ENCODE data around the gene RABGAP1L.

Gene RABGAP1L

GRCh38 chr1:174825127-174825526 is 665.8 kb downstream of the RABGAP1L start:
- no peaks in the 10 kb centered on the region for H3K79me1 ChIP-seq (ENCODE audit: low read depth, low read length)
- H2BK5ac ChIP-seq (ENCODE audit: low read length): no peak overlapping the region
- H2BK120ac ChIP-seq (ENCODE audit: low read depth, low read length): no peak overlapping the region
- no peaks in the 10 kb centered on the region for H3K36me3 ChIP-seq (replicated peaks in 1 of 2; ENCODE audit: control insufficient read depth in 2 of 2, insufficient read depth in 2 of 2, low read length in 2 of 2)
- no peak overlapping the region for H3K18ac ChIP-seq (ENCODE audit: low read length)
- no peak overlapping the region for H3K4me3 ChIP-seq (ENCODE audit: low read length in 2 of 2)
- no peak overlapping the region for H3K23ac ChIP-seq (ENCODE audit: low read depth, low read length, poor library complexity)
- no peak overlapping the region for H3K9ac ChIP-seq (ENCODE audit: low read depth, low read length, poor library complexity)
- H3K4ac ChIP-seq (ENCODE audit: low read length): no peak overlapping the region
- no peak overlapping the region for H4K8ac ChIP-seq (ENCODE audit: low read depth, low read length)
- no peaks in the 10 kb centered on the region for H3K4me1 ChIP-seq (ENCODE audit: control insufficient read depth in 2 of 2, insufficient read depth in 1 of 2, low read depth in 1 of 2, low read length in 2 of 2)
- H3K27me3 ChIP-seq (ENCODE audit: control insufficient read depth in 3 of 3, insufficient read depth in 3 of 3, low read depth in 1 of 3, low read length in 3 of 3): no peaks in the 10 kb centered on the region
- H2AFZ ChIP-seq (ENCODE audit: low read length): no peak overlapping the region
- H4K91ac ChIP-seq (ENCODE audit: low read depth, low read length, poor library complexity): no peak overlapping the region
- DNase-seq (ENCODE audit: low spot score): no peak
- no CpG with 5 or more reads among the region's 4 CpGs for WGBS, 2 donors (ENCODE audit: extremely low coverage in 2 of 2, insufficient read length in 2 of 2, insufficient replicate concordance in 1 of 2)
- no peak overlapping the region for H3K27ac ChIP-seq (replicated peaks; ENCODE audit: low read length)
- no peaks in the 10 kb centered on the region for H3K9me3 ChIP-seq (replicated peaks in 1 of 2; ENCODE audit: control insufficient read depth in 2 of 2, insufficient read depth in 1 of 2, low read depth in 1 of 2, low read length in 2 of 2)
- no peak overlapping the region for H3K14ac ChIP-seq (ENCODE audit: low read length)
- H2BK12ac ChIP-seq (ENCODE audit: low read length): no peak overlapping the region
- H2BK15ac ChIP-seq (ENCODE audit: low read length): no peak overlapping the region
- H3K4me2 ChIP-seq (ENCODE audit: insufficient read depth, low read length, poor library complexity, severe bottlenecking): no peak overlapping the region
- no peak overlapping the region for H2AK5ac ChIP-seq (ENCODE audit: low read depth, low read length)

GRCh38 chr1:174825806-174826205 is 666.5 kb downstream of the RABGAP1L start:
- Histone ChIP-seq H4K8ac (ENCODE audit: low read depth, low read length) (no peak overlapping the region), H2BK12ac (ENCODE audit: low read length) (no peak overlapping the region), H3K4ac (ENCODE audit: low read length) (no peak overlapping the region), H2BK15ac (ENCODE audit: low read length) (no peak overlapping the region), H3K4me3 (ENCODE audit: low read length in 2 of 2) (no peak overlapping the region), H3K27me3 (ENCODE audit: control insufficient read depth in 3 of 3, insufficient read depth in 3 of 3, low read depth in 1 of 3, low read length in 3 of 3) (no peaks in the 10 kb centered on the region), H3K27ac (replicated peaks; ENCODE audit: low read length) (no peak overlapping the region), H2AK5ac (ENCODE audit: low read depth, low read length) (no peak overlapping the region), H3K4me2 (ENCODE audit: insufficient read depth, low read length, poor library complexity, severe bottlenecking) (no peak overlapping the region), H4K91ac (ENCODE audit: low read depth, low read length, poor library complexity) (no peak overlapping the region), H2AFZ (ENCODE audit: low read length) (no peak overlapping the region), H3K79me1 (ENCODE audit: low read depth, low read length) (no peaks in the 10 kb centered on the region), H3K18ac (ENCODE audit: low read length) (no peak overlapping the region), H3K14ac (ENCODE audit: low read length) (no peak overlapping the region), H3K23ac (ENCODE audit: low read depth, low read length, poor library complexity) (no peak overlapping the region), H2BK5ac (ENCODE audit: low read length) (no peak overlapping the region), H2BK120ac (ENCODE audit: low read depth, low read length) (no peak overlapping the region), H3K9me3 (replicated peaks in 1 of 2; ENCODE audit: control insufficient read depth in 2 of 2, insufficient read depth in 1 of 2, low read depth in 1 of 2, low read length in 2 of 2) (no peaks in the 10 kb centered on the region), H3K9ac (ENCODE audit: low read depth, low read length, poor library complexity) (no peak overlapping the region), H3K36me3 (replicated peaks in 1 of 2; ENCODE audit: control insufficient read depth in 2 of 2, insufficient read depth in 2 of 2, low read length in 2 of 2) (no peaks in the 10 kb centered on the region), H3K4me1 (ENCODE audit: control insufficient read depth in 2 of 2, insufficient read depth in 1 of 2, low read depth in 1 of 2, low read length in 2 of 2) (no peaks in the 10 kb centered on the region)
- no peak for DNase-seq (ENCODE audit: low spot score)
- no CpG with 5 or more reads among the region's 5 CpGs for WGBS, 2 donors (ENCODE audit: extremely low coverage in 2 of 2, insufficient read length in 2 of 2, insufficient replicate concordance in 1 of 2)

- Histone ChIP-seq H3K27ac (replicated peaks; ENCODE audit: low read length) (no peak overlapping the region), H3K4me3 (ENCODE audit: low read length in 2 of 2) (no peak overlapping the region), H3K4me1 (ENCODE audit: control insufficient read depth in 2 of 2, insufficient read depth in 1 of 2, low read depth in 1 of 2, low read length in 2 of 2) (no peaks in the 10 kb centered on the region), H3K18ac (ENCODE audit: low read length) (no peak overlapping the region), H4K91ac (ENCODE audit: low read depth, low read length, poor library complexity) (no peak overlapping the region), H3K36me3 (replicated peaks in 1 of 2; ENCODE audit: control insufficient read depth in 2 of 2, insufficient read depth in 2 of 2, low read length in 2 of 2) (no peaks in the 10 kb centered on the region), H2BK5ac (ENCODE audit: low read length) (no peak overlapping the region), H3K4ac (ENCODE audit: low read length) (no peak overlapping the region), H3K14ac (ENCODE audit: low read length) (no peak overlapping the region), H3K9me3 (replicated peaks in 1 of 2; ENCODE audit: control insufficient read depth in 2 of 2, insufficient read depth in 1 of 2, low read depth in 1 of 2, low read length in 2 of 2) (no peaks in the 10 kb centered on the region), H2AK5ac (ENCODE audit: low read depth, low read length) (no peak overlapping the region), H4K8ac (ENCODE audit: low read depth, low read length) (no peak overlapping the region), H3K79me1 (ENCODE audit: low read depth, low read length) (no peaks in the 10 kb centered on the region), H2BK12ac (ENCODE audit: low read length) (no peak overlapping the region), H2AFZ (ENCODE audit: low read length) (no peak overlapping the region), H3K4me2 (ENCODE audit: insufficient read depth, low read length, poor library complexity, severe bottlenecking) (no peak overlapping the region), H3K27me3 (ENCODE audit: control insufficient read depth in 3 of 3, insufficient read depth in 3 of 3, low read depth in 1 of 3, low read length in 3 of 3) (no peaks in the 10 kb centered on the region), H3K23ac (ENCODE audit: low read depth, low read length, poor library complexity) (no peak overlapping the region), H2BK15ac (ENCODE audit: low read length) (no peak overlapping the region), H2BK120ac (ENCODE audit: low read depth, low read length) (no peak overlapping the region), H3K9ac (ENCODE audit: low read depth, low read length, poor library complexity) (no peak overlapping the region)
- DNase-seq (ENCODE audit: low spot score): no peak
- WGBS, 2 donors (ENCODE audit: extremely low coverage in 2 of 2, insufficient read length in 2 of 2, insufficient replicate concordance in 1 of 2): no CpG with 5 or more reads among the region's 3 CpGs
Observed at GRCh38 chr1:174828264-174828663, 668.9 kb downstream of the RABGAP1L start.

GRCh38 chr1:174829990-174830389 is 670.7 kb downstream of the RABGAP1L start:
- no peak overlapping the region for H2BK120ac ChIP-seq (ENCODE audit: low read depth, low read length)
- H3K4me1 ChIP-seq (ENCODE audit: control insufficient read depth in 2 of 2, insufficient read depth in 1 of 2, low read depth in 1 of 2, low read length in 2 of 2): no peaks in the 10 kb centered on the region
- H3K27me3 ChIP-seq (ENCODE audit: control insufficient read depth in 3 of 3, insufficient read depth in 3 of 3, low read depth in 1 of 3, low read length in 3 of 3): no peaks in the 10 kb centered on the region
- no peak overlapping the region for H3K18ac ChIP-seq (ENCODE audit: low read length)
- H3K23ac ChIP-seq (ENCODE audit: low read depth, low read length, poor library complexity): no peak overlapping the region
- no peak overlapping the region for H3K4ac ChIP-seq (ENCODE audit: low read length)
- no peak overlapping the region for H2BK15ac ChIP-seq (ENCODE audit: low read length)
- no peak overlapping the region for H3K9ac ChIP-seq (ENCODE audit: low read depth, low read length, poor library complexity)
- no peak overlapping the region for H2BK5ac ChIP-seq (ENCODE audit: low read length)
- no peak overlapping the region for H4K8ac ChIP-seq (ENCODE audit: low read depth, low read length)
- H2AK5ac ChIP-seq (ENCODE audit: low read depth, low read length): no peak overlapping the region
- no peak for DNase-seq (ENCODE audit: low spot score)
- no peaks in the 10 kb centered on the region for H3K9me3 ChIP-seq (replicated peaks in 1 of 2; ENCODE audit: control insufficient read depth in 2 of 2, insufficient read depth in 1 of 2, low read depth in 1 of 2, low read length in 2 of 2)
- H3K14ac ChIP-seq (ENCODE audit: low read length): no peak overlapping the region
- no peak overlapping the region for H3K4me2 ChIP-seq (ENCODE audit: insufficient read depth, low read length, poor library complexity, severe bottlenecking)
- no peak overlapping the region for H3K27ac ChIP-seq (replicated peaks; ENCODE audit: low read length)
- H3K36me3 ChIP-seq (replicated peaks in 1 of 2; ENCODE audit: control insufficient read depth in 2 of 2, insufficient read depth in 2 of 2, low read length in 2 of 2): no peaks in the 10 kb centered on the region
- no CpG with 5 or more reads among the region's 1 CpG for WGBS, 2 donors (ENCODE audit: extremely low coverage in 2 of 2, insufficient read length in 2 of 2, insufficient replicate concordance in 1 of 2)
- no peak overlapping the region for H4K91ac ChIP-seq (ENCODE audit: low read depth, low read length, poor library complexity)
- no peaks in the 10 kb centered on the region for H3K79me1 ChIP-seq (ENCODE audit: low read depth, low read length)
- H3K4me3 ChIP-seq (ENCODE audit: low read length in 2 of 2): no peak overlapping the region
- no peak overlapping the region for H2BK12ac ChIP-seq (ENCODE audit: low read length)
- no peak overlapping the region for H2AFZ ChIP-seq (ENCODE audit: low read length)

Data from neuronal stem cell (in vitro differentiated cells).